ENCODE results near the gene DCTN1. TPM values are rescaled to one million over a fixed set of nuclear protein-coding genes. Genes with fewer than 3 reads are reported as not detected.
A peak's percentile ranks its signal among the peaks of the same experiment; 100 is the strongest.

The DCTN1 gene
- total RNA-seq, 1 experiment from 2014 or later: 117 TPM

- Mint-ChIP-seq H3K36me3 (ENCODE audit: insufficient read depth, unreplicated experiment) (peaks cover 60% of the 10 kb centered on the region), H3K27ac (ENCODE audit: low read depth, unreplicated experiment) (no peak overlapping the region), H3K4me1 (ENCODE audit: insufficient read depth, unreplicated experiment) (no peaks in the 10 kb centered on the region), H3K27me3 (ENCODE audit: insufficient read depth, unreplicated experiment) (no peaks in the 10 kb centered on the region), H3K4me3 (ENCODE audit: unreplicated experiment) (no peak overlapping the region), H3K9me3 (ENCODE audit: unreplicated experiment) (no peaks in the 10 kb centered on the region)
- DNase-seq (ENCODE audit: unreplicated experiment): no peak
- TF ChIP-seq CTCF (IDR thresholded peaks at IDR 0.05; ENCODE audit: unreplicated experiment): no peak
- BruUV-seq (replicated peaks): no TSS peak
- intact Hi-C loops (cut with micrococcal nuclease): no loop called here
- POLR2A ChIA-PET: no interaction called here
- CTCF ChIA-PET: no interaction called here
Observed at GRCh38 chr2:74368499-74368898, 11.6 kb downstream of the DCTN1 start.

- intact Hi-C loops (cut with micrococcal nuclease): no loop called here
- ChIA-PET CTCF (interaction anchor here (0.9 kb wide), 1 partner anchor 27 kb away, joined by 3 read pairs; no protein-coding TSS in a partner anchor), POLR2A (no interaction called here)
- Mint-ChIP-seq H3K36me3 (ENCODE audit: insufficient read depth, unreplicated experiment) (peaks cover 64% of the 10 kb centered on the region), H3K4me3 (ENCODE audit: unreplicated experiment) (no peak overlapping the region), H3K4me1 (ENCODE audit: insufficient read depth, unreplicated experiment) (no peaks in the 10 kb centered on the region), H3K27me3 (ENCODE audit: insufficient read depth, unreplicated experiment) (no peaks in the 10 kb centered on the region), H3K27ac (ENCODE audit: low read depth, unreplicated experiment) (no peak overlapping the region), H3K9me3 (ENCODE audit: unreplicated experiment) (no peaks in the 10 kb centered on the region)
- BruUV-seq (replicated peaks): no TSS peak
- no peak for TF ChIP-seq CTCF (IDR thresholded peaks at IDR 0.05; ENCODE audit: unreplicated experiment)
- DNase-seq (ENCODE audit: unreplicated experiment): no peak
Observed at GRCh38 chr2:74367789-74368188, 12.3 kb downstream of the DCTN1 start.

- intact Hi-C loops (cut with micrococcal nuclease): no loop called here
- ChIA-PET CTCF (interaction anchor here (0.6 to 1.7 kb wide), 4 partner anchors 25 to 728 kb away, joined by 3 to 8 read pairs (median 3); no protein-coding TSS in a partner anchor), POLR2A (no interaction called here)
- no peaks in the 10 kb centered on the region for H3K9me3 Mint-ChIP-seq (ENCODE audit: unreplicated experiment)
- H3K36me3 Mint-ChIP-seq (ENCODE audit: insufficient read depth, unreplicated experiment): peaks cover 68% of the 10 kb centered on the region
- DNase-seq (ENCODE audit: unreplicated experiment): no peak
- peak overlapping the region; percentile 29 for H3K27ac Mint-ChIP-seq (ENCODE audit: low read depth, unreplicated experiment)
- no peaks in the 10 kb centered on the region for H3K27me3 Mint-ChIP-seq (ENCODE audit: insufficient read depth, unreplicated experiment)
- H3K4me3 Mint-ChIP-seq (ENCODE audit: unreplicated experiment): no peak overlapping the region
- H3K4me1 Mint-ChIP-seq (ENCODE audit: insufficient read depth, unreplicated experiment): no peaks in the 10 kb centered on the region
- TF ChIP-seq CTCF (IDR thresholded peaks at IDR 0.05; ENCODE audit: unreplicated experiment): no peak
- BruUV-seq (replicated peaks): TSS peak; percentile 59
Observed at GRCh38 chr2:74366036-74366435, 14.1 kb downstream of the DCTN1 start.

- no peak overlapping the region for H3K4me3 Mint-ChIP-seq (ENCODE audit: unreplicated experiment)
- ChIA-PET POLR2A (no interaction called here), CTCF (interaction anchor here (1.3 to 1.7 kb wide), 2 partner anchors 26 to 30 kb away, joined by 3 to 8 read pairs; no protein-coding TSS in a partner anchor)
- no peak for DNase-seq (ENCODE audit: unreplicated experiment)
- no peaks in the 10 kb centered on the region for H3K27me3 Mint-ChIP-seq (ENCODE audit: insufficient read depth, unreplicated experiment)
- TF ChIP-seq CTCF (IDR thresholded peaks at IDR 0.05; ENCODE audit: unreplicated experiment): no peak
- no peaks in the 10 kb centered on the region for H3K4me1 Mint-ChIP-seq (ENCODE audit: insufficient read depth, unreplicated experiment)
- H3K27ac Mint-ChIP-seq (ENCODE audit: low read depth, unreplicated experiment): no peak overlapping the region
- no TSS peak for BruUV-seq (replicated peaks)
- intact Hi-C loops (cut with micrococcal nuclease): no loop called here
- no peaks in the 10 kb centered on the region for H3K9me3 Mint-ChIP-seq (ENCODE audit: unreplicated experiment)
- peaks cover 56% of the 10 kb centered on the region for H3K36me3 Mint-ChIP-seq (ENCODE audit: insufficient read depth, unreplicated experiment)
Observed at GRCh38 chr2:74364533-74365505, 15.3 kb downstream of the DCTN1 start.

Measured in MCF 10A (cell line).